Body of pancreas (tissue), 4 donors: ENCODE data around the gene CPEB4.

Source experiments
- CTCF ChIP-seq, 7 experiments: fragments of 450-650 bp in 4 of 7; fragments of 200-600 bp in 3 of 7; sonication (generic) in 3 of 7; IDR thresholded peaks; one replicate each; pipeline ENCODE4 v1.5.1; 2016 to 2019; ENCODE audit warnings: antibody characterized with exemption in 7 of 7
- POLR2A ChIP-seq, 3 donors: fragments of 450-650 bp; IDR thresholded peaks; one replicate each; pipeline ENCODE4 v1.6.1; 2016; ENCODE audit warnings: antibody characterized with exemption in 3 of 3, mild to moderate bottlenecking in 2 of 3

- TF ChIP-seq POLR2A (IDR thresholded peaks at IDR 0.05): no peak
- TF ChIP-seq CTCF (IDR thresholded peaks at IDR 0.05): no peak
These were observed 85.4 kb downstream of the CPEB4 start for GRCh38 chr5:173973616-173973969.
